AG10803 (cell line): Measurements from ENCODE around the gene CYP4X1.
"Not testable (repeated sequence)": the region's sequence is repeated elsewhere in the genome, so short reads cannot be mapped to it uniquely, and the experiment has no call there.

ENCODE experiments used
- DNase-seq: peaks from one replicate; pipeline ENCODE4 v3.0.0; 2010; ENCODE audit warnings: low read depth
- H3K4me3 ChIP-seq: 2 replicates; pipeline ENCODE4 v1.5.1; 2011; ENCODE audit warnings: mild to moderate bottlenecking, low read length, control low read depth
- TF ChIP-seq, protein P1 (sequence below): conservative IDR thresholded peaks from 2 replicates; pipeline ENCODE4 v1.5.1; 2011; ENCODE audit warnings: mild to moderate bottlenecking, low read length, control low read depth, inconsistent platforms

Gene CYP4X1

DNA sequence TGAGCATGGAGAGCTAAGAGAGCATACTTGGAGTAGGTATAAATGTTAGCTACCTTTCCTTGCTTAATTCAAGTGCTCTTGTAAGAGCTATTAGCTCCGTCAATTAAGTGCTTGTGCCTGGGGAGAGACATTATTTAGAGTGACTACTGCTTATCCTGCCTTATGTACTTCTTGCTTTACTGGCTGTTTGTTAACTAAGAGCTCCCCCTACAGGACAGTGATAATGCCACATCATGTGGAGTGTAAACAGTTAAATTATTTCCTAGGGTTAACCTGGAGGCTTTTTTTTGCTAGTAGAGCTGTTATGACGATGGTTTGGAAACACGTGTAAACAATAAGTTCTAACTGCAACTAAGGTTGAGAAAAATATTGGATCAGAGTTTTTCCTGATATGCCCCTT is 68.0 kb downstream of the CYP4X1 start:
- H3K4me3 ChIP-seq, DNase-seq: not testable (repeated sequence)
- TF ChIP-seq, protein P1, sequence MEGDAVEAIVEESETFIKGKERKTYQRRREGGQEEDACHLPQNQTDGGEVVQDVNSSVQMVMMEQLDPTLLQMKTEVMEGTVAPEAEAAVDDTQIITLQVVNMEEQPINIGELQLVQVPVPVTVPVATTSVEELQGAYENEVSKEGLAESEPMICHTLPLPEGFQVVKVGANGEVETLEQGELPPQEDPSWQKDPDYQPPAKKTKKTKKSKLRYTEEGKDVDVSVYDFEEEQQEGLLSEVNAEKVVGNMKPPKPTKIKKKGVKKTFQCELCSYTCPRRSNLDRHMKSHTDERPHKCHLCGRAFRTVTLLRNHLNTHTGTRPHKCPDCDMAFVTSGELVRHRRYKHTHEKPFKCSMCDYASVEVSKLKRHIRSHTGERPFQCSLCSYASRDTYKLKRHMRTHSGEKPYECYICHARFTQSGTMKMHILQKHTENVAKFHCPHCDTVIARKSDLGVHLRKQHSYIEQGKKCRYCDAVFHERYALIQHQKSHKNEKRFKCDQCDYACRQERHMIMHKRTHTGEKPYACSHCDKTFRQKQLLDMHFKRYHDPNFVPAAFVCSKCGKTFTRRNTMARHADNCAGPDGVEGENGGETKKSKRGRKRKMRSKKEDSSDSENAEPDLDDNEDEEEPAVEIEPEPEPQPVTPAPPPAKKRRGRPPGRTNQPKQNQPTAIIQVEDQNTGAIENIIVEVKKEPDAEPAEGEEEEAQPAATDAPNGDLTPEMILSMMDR = 0 out of 2 replicates have a peak, but pooled peaks have one; percentile 7
